GOT3 (cell line): ENCODE measurements around the gene MBD3L2B.
"Not testable (repeated sequence)": the region's sequence is repeated elsewhere in the genome, so short reads cannot be mapped to it uniquely, and the experiment has no call there.

Experiments used
- DNase-seq: peaks from one replicate; lab custom pipeline; 2025; ENCODE audit warnings: mixed read lengths; lab: John Stamatoyannopoulos, UW

The MBD3L2B gene

GRCh38 chr19:7021331-7021730, at the start of gene MBD3L2B:
MBD3L2B (minus strand) TSS chr19:7021431; CDS start chr19:7021397, 34 bp downstream.
- DNase-seq: not testable (repeated sequence)

GRCh38 chr19:7069904-7070226, 48.6 kb upstream of the MBD3L2B start:
- DNase-seq: no peak

- peak; percentile 92 for DNase-seq
Measured at GRCh38 chr19:7069042-7069903, 48.0 kb upstream of the MBD3L2B start, which contains the start of gene ZNF557. ZNF557 (plus strand) TSS chr19:7069703; CDS start chr19:7075075, 5,372 bp downstream.

- no peak for DNase-seq
Measured at GRCh38 chr19:7068599-7068998, 47.4 kb upstream of the MBD3L2B start.

- DNase-seq: no peak
Measured at GRCh38 chr19:7067716-7068115, 46.5 kb upstream of the MBD3L2B start.

- not testable (repeated sequence) for DNase-seq
Measured at GRCh38 chr19:7067122-7067521, 45.9 kb upstream of the MBD3L2B start.

GRCh38 chr19:7063764-7064418, 42.7 kb upstream of the MBD3L2B start:
- DNase-seq: no peak

- DNase-seq: no peak
Measured at GRCh38 chr19:7063339-7063738, 42.1 kb upstream of the MBD3L2B start.

- not testable (repeated sequence) for DNase-seq
Measured at GRCh38 chr19:7059977-7060376, 38.7 kb upstream of the MBD3L2B start.

- not testable (repeated sequence) for DNase-seq
Measured at GRCh38 chr19:7058576-7058975, 37.3 kb upstream of the MBD3L2B start, which contains the start of gene MBD3L3. MBD3L3 (minus strand) TSS chr19:7058676; CDS start chr19:7058605, 71 bp downstream.

GRCh38 chr19:7056371-7056770, 35.1 kb upstream of the MBD3L2B start:
- DNase-seq: not testable (repeated sequence)

GRCh38 chr19:7055679-7056078, 34.4 kb upstream of the MBD3L2B start:
- not testable (repeated sequence) for DNase-seq

- DNase-seq: not testable (repeated sequence)
Measured at GRCh38 chr19:7054635-7055368, 33.6 kb upstream of the MBD3L2B start.

GRCh38 chr19:7052896-7053295, 31.7 kb upstream of the MBD3L2B start:
- not testable (repeated sequence) for DNase-seq

GRCh38 chr19:7051421-7051820, 30.2 kb upstream of the MBD3L2B start:
- DNase-seq: not testable (repeated sequence)

- DNase-seq: not testable (repeated sequence)
Measured at GRCh38 chr19:7049021-7049420, 27.8 kb upstream of the MBD3L2B start, which contains the start of gene MBD3L2. MBD3L2 (plus strand) TSS chr19:7049321; CDS start chr19:7049374, 53 bp downstream.

- DNase-seq: not testable (repeated sequence)
Measured at GRCh38 chr19:7041563-7041962, 20.3 kb upstream of the MBD3L2B start.

GRCh38 chr19:7040079-7040478, 18.8 kb upstream of the MBD3L2B start, which contains the start of gene MBD3L4:
MBD3L4 (minus strand) TSS chr19:7040179; CDS start chr19:7040144, 35 bp downstream.
- not testable (repeated sequence) for DNase-seq

GRCh38 chr19:7030278-7030677, 9.0 kb upstream of the MBD3L2B start, which contains the start of gene MBD3L5:
MBD3L5 (plus strand) TSS chr19:7030578; CDS start chr19:7030612, 34 bp downstream.
- DNase-seq: not testable (repeated sequence)

- DNase-seq: not testable (repeated sequence)
Measured at GRCh38 chr19:7028790-7029189, 7.6 kb upstream of the MBD3L2B start.

- DNase-seq: no peak
Measured at GRCh38 chr19:7018828-7019227, 2.4 kb downstream of the MBD3L2B start.

- DNase-seq: no peak
Measured at GRCh38 chr19:7013678-7014077, 7.6 kb downstream of the MBD3L2B start.
